Measurements from ENCODE around the gene MRFAP1L1. TPM values are rescaled to one million over a fixed set of nuclear protein-coding genes. Genes with fewer than 3 reads are reported as not detected.

MRFAP1L1 gene
- total and polyA plus RNA-seq, 2 experiments from 2014 or later: 61.6 to 73.8 TPM

DNA sequence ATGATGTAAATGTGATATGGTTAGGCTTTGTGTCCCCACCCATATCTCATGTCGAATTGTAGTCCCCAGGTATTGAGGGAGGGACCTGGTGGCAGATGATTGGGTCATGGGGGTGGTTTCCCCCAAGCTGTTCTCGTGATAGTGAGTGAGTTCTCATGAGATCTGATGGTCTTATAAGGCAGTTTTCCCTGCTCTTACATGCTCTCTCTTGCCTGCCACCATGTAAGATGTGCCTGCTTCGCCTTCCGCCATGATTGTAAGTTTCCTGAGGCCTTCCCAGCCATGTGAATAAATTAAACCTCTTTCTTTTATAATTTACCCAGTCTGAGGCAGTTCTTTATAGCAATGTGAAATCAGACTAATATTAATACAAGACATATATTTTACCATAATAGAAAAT, 30.3 kb upstream of the MRFAP1L1 start:
- H3K27ac ChIP-seq (ENCODE audit: low read depth): no peak overlapping the region
- Mint-ChIP-seq H3K27me3 (ENCODE audit: insufficient read depth, low read depth, poor library complexity) (peaks cover 3% of the 10 kb centered on the region), H3K9me3 (peaks cover 9% of the 10 kb centered on the region; the same call in 1 of the 3 replicates), H3K36me3 (ENCODE audit: low read depth) (no peaks in the 10 kb centered on the region), H3K4me1 (no peaks in the 10 kb centered on the region), H3K4me3 (no peak overlapping the region), H3K27ac (no peak overlapping the region)
- H3K79me2 ChIP-seq (replicated peaks; ENCODE audit: insufficient read depth): no peaks in the 10 kb centered on the region
- no peaks in the 10 kb centered on the region for H3K27me3 ChIP-seq (ENCODE audit: insufficient read depth)
- no peaks in the 10 kb centered on the region for H3F3A ChIP-seq (replicated peaks; ENCODE audit: low read depth)
- H3K4me3 ChIP-seq: no peak overlapping the region
- no peaks in the 10 kb centered on the region for H3K4me1 ChIP-seq (ENCODE audit: insufficient read depth)
- no peaks in the 10 kb centered on the region for H4K20me1 ChIP-seq (replicated peaks; ENCODE audit: insufficient read depth)
- no peaks in the 10 kb centered on the region for H3K36me3 ChIP-seq (ENCODE audit: insufficient read depth)
- H3K4me2 ChIP-seq: no peak overlapping the region
- no peak for ATAC-seq
- H3K9me2 ChIP-seq (ENCODE audit: insufficient read depth): no peaks in the 10 kb centered on the region
- no peak overlapping the region for H2AFZ ChIP-seq
- DNase-seq (ENCODE audit: low spot score): no peak
- TF ChIP-seq JUNB (IDR thresholded peaks at IDR 0.05; ENCODE audit: unreplicated experiment) (no peak), POLR2AphosphoS5 (IDR thresholded peaks at IDR 0.05; ENCODE audit: low read depth) (no peak), EZH2 (IDR thresholded peaks at IDR 0.05; ENCODE audit: low read depth, unreplicated experiment) (no peak), ZNF114 (CRISPR knock-in tag; IDR thresholded peaks at IDR 0.05) (no peak), NANOG (IDR thresholded peaks at IDR 0.05; ENCODE audit: borderline replicate concordance) (no peak), STAT1 (IDR thresholded peaks at IDR 0.05; ENCODE audit: unreplicated experiment) (no peak), ZNF331 (CRISPR knock-in tag; IDR thresholded peaks at IDR 0.05; ENCODE audit: low read depth) (no peak), CREB1 (CRISPR knock-in tag; IDR thresholded peaks at IDR 0.05; ENCODE audit: low read depth) (no peak)
- TF ChIP-seq, protein P1, sequence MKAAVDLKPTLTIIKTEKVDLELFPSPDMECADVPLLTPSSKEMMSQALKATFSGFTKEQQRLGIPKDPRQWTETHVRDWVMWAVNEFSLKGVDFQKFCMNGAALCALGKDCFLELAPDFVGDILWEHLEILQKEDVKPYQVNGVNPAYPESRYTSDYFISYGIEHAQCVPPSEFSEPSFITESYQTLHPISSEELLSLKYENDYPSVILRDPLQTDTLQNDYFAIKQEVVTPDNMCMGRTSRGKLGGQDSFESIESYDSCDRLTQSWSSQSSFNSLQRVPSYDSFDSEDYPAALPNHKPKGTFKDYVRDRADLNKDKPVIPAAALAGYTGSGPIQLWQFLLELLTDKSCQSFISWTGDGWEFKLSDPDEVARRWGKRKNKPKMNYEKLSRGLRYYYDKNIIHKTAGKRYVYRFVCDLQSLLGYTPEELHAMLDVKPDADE (IDR thresholded peaks at IDR 0.05): no peak
- TF ChIP-seq, protein P2, sequence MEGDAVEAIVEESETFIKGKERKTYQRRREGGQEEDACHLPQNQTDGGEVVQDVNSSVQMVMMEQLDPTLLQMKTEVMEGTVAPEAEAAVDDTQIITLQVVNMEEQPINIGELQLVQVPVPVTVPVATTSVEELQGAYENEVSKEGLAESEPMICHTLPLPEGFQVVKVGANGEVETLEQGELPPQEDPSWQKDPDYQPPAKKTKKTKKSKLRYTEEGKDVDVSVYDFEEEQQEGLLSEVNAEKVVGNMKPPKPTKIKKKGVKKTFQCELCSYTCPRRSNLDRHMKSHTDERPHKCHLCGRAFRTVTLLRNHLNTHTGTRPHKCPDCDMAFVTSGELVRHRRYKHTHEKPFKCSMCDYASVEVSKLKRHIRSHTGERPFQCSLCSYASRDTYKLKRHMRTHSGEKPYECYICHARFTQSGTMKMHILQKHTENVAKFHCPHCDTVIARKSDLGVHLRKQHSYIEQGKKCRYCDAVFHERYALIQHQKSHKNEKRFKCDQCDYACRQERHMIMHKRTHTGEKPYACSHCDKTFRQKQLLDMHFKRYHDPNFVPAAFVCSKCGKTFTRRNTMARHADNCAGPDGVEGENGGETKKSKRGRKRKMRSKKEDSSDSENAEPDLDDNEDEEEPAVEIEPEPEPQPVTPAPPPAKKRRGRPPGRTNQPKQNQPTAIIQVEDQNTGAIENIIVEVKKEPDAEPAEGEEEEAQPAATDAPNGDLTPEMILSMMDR (conservative IDR thresholded peaks at IDR 0.05; ENCODE audit: low read depth in 2 of 2): no peak
- TF ChIP-seq, protein P3, sequence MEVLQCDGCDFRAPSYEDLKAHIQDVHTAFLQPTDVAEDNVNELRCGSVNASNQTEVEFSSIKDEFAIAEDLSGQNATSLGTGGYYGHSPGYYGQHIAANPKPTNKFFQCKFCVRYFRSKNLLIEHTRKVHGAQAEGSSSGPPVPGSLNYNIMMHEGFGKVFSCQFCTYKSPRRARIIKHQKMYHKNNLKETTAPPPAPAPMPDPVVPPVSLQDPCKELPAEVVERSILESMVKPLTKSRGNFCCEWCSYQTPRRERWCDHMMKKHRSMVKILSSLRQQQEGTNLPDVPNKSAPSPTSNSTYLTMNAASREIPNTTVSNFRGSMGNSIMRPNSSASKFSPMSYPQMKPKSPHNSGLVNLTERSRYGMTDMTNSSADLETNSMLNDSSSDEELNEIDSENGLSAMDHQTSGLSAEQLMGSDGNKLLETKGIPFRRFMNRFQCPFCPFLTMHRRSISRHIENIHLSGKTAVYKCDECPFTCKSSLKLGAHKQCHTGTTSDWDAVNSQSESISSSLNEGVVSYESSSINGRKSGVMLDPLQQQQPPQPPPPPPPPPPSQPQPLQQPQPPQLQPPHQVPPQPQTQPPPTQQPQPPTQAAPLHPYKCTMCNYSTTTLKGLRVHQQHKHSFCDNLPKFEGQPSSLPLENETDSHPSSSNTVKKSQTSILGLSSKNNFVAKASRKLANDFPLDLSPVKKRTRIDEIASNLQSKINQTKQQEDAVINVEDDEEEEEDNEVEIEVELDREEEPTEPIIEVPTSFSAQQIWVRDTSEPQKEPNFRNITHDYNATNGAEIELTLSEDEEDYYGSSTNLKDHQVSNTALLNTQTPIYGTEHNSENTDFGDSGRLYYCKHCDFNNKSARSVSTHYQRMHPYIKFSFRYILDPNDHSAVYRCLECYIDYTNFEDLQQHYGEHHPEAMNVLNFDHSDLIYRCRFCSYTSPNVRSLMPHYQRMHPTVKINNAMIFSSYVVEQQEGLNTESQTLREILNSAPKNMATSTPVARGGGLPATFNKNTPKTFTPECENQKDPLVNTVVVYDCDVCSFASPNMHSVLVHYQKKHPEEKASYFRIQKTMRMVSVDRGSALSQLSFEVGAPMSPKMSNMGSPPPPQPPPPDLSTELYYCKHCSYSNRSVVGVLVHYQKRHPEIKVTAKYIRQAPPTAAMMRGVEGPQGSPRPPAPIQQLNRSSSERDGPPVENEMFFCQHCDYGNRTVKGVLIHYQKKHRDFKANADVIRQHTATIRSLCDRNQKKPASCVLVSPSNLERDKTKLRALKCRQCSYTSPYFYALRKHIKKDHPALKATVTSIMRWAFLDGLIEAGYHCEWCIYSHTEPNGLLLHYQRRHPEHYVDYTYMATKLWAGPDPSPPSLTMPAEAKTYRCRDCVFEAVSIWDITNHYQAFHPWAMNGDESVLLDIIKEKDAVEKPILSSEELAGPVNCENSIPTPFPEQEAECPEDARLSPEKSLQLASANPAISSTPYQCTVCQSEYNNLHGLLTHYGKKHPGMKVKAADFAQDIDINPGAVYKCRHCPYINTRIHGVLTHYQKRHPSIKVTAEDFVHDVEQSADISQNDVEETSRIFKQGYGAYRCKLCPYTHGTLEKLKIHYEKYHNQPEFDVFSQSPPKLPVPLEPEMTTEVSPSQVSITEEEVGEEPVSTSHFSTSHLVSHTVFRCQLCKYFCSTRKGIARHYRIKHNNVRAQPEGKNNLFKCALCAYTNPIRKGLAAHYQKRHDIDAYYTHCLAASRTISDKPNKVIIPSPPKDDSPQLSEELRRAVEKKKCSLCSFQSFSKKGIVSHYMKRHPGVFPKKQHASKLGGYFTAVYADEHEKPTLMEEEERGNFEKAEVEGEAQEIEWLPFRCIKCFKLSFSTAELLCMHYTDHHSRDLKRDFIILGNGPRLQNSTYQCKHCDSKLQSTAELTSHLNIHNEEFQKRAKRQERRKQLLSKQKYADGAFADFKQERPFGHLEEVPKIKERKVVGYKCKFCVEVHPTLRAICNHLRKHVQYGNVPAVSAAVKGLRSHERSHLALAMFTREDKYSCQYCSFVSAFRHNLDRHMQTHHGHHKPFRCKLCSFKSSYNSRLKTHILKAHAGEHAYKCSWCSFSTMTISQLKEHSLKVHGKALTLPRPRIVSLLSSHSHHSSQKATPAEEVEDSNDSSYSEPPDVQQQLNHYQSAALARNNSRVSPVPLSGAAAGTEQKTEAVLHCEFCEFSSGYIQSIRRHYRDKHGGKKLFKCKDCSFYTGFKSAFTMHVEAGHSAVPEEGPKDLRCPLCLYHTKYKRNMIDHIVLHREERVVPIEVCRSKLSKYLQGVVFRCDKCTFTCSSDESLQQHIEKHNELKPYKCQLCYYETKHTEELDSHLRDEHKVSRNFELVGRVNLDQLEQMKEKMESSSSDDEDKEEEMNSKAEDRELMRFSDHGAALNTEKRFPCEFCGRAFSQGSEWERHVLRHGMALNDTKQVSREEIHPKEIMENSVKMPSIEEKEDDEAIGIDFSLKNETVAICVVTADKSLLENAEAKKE (CRISPR knock-in tag; IDR thresholded peaks at IDR 0.05): no peak
- TF ChIP-seq, protein P4, sequence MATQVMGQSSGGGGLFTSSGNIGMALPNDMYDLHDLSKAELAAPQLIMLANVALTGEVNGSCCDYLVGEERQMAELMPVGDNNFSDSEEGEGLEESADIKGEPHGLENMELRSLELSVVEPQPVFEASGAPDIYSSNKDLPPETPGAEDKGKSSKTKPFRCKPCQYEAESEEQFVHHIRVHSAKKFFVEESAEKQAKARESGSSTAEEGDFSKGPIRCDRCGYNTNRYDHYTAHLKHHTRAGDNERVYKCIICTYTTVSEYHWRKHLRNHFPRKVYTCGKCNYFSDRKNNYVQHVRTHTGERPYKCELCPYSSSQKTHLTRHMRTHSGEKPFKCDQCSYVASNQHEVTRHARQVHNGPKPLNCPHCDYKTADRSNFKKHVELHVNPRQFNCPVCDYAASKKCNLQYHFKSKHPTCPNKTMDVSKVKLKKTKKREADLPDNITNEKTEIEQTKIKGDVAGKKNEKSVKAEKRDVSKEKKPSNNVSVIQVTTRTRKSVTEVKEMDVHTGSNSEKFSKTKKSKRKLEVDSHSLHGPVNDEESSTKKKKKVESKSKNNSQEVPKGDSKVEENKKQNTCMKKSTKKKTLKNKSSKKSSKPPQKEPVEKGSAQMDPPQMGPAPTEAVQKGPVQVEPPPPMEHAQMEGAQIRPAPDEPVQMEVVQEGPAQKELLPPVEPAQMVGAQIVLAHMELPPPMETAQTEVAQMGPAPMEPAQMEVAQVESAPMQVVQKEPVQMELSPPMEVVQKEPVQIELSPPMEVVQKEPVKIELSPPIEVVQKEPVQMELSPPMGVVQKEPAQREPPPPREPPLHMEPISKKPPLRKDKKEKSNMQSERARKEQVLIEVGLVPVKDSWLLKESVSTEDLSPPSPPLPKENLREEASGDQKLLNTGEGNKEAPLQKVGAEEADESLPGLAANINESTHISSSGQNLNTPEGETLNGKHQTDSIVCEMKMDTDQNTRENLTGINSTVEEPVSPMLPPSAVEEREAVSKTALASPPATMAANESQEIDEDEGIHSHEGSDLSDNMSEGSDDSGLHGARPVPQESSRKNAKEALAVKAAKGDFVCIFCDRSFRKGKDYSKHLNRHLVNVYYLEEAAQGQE (IDR thresholded peaks at IDR 0.05; ENCODE audit: unreplicated experiment): no peak
